Urinary bladder (tissue), 4 donors: ENCODE measurements around the gene NFAT5. TPM values are rescaled to one million over a fixed set of nuclear protein-coding genes. Genes with fewer than 3 reads are reported as not detected.
"Not testable (repeated sequence)": the region's sequence is repeated elsewhere in the genome, so short reads cannot be mapped to it uniquely, and the experiment has no call there.

ENCODE experiments used
- DNase-seq: peaks from one replicate; pipeline ENCODE4 v3.0.0-alpha.2; 2015; ENCODE audit errors: extremely low spot score
- H3K27ac ChIP-seq: one replicate; pipeline ENCODE4 v1.5.1; 2013; ENCODE audit warnings: low read depth, mild to moderate bottlenecking, moderate library complexity
- H3K36me3 ChIP-seq: one replicate; pipeline ENCODE4 v1.6.1; 2013; ENCODE audit warnings: mild to moderate bottlenecking, moderate library complexity; ENCODE audit not compliant: insufficient read depth
- H3K4me1 ChIP-seq: one replicate; pipeline ENCODE4 v1.6.1; 2013; ENCODE audit warnings: mild to moderate bottlenecking, moderate library complexity; ENCODE audit not compliant: insufficient read depth
- H3K4me3 ChIP-seq: one replicate; pipeline ENCODE4 v1.5.1; 2013; ENCODE audit warnings: low read depth, low read length
- WGBS: extraction: QIAGEN DNeasy Blood & Tissue Kit; methylation state at CpG from one replicate; pipeline ENCODE4 v1.1.7; 2013; 5-methylcytosine and 5-hydroxymethylcytosine counted together
- polyA plus RNA-seq: library from polyadenylated mRNA; stranded (reverse); fragments of 200-250 nt; gene quantifications from one replicate; pipeline ENCODE4 v1.2.3, GENCODE V29; 2013
- total RNA-seq: library from RNA; depleted of rRNA; stranded (reverse); fragments of >200 nt; gene quantifications from one replicate; pipeline ENCODE4 v1.2.3, GENCODE V29; 2014
- donor health status: healthy with polysubstance abuse.
- donor health status: healthy.

NFAT5 gene
- total and polyA plus RNA-seq, 2 donors: 7.1 to 100 TPM

GRCh38 chr16:69535123-69536050 is 30.4 kb upstream of the NFAT5 start:
- no peak overlapping the region for H3K27ac ChIP-seq
- WGBS: 67% methylated on average over 8 of the region's 8 CpGs
- no peak for DNase-seq
- no peaks in the 10 kb centered on the region for H3K36me3 ChIP-seq
- H3K4me3 ChIP-seq: no peak overlapping the region
- H3K4me1 ChIP-seq: no peaks in the 10 kb centered on the region

- DNase-seq: no peak
- 72% methylated on average over 2 of the region's 2 CpGs for WGBS
- Histone ChIP-seq H3K27ac (no peak overlapping the region), H3K4me3 (no peak overlapping the region), H3K36me3 (no peaks in the 10 kb centered on the region), H3K4me1 (no peaks in the 10 kb centered on the region)
Observed at GRCh38 chr16:69537706-69538080, 28.1 kb upstream of the NFAT5 start.

- Histone ChIP-seq H3K4me1 (no peaks in the 10 kb centered on the region), H3K27ac (no peak overlapping the region), H3K36me3 (no peaks in the 10 kb centered on the region), H3K4me3 (no peak overlapping the region)
- 84% methylated on average over 1 of the region's 1 CpG for WGBS
- no peak for DNase-seq
Observed at GRCh38 chr16:69538808-69539207, 27.0 kb upstream of the NFAT5 start.

- H3K36me3 ChIP-seq: no peaks in the 10 kb centered on the region
- H3K4me3 ChIP-seq: no peak overlapping the region
- no peak for DNase-seq
- H3K27ac ChIP-seq: no peak overlapping the region
- peaks cover 2% of the 10 kb centered on the region for H3K4me1 ChIP-seq
Observed at GRCh38 chr16:69542974-69543373, 22.8 kb upstream of the NFAT5 start.

GRCh38 chr16:69544088-69544487 is 21.7 kb upstream of the NFAT5 start:
- Histone ChIP-seq H3K4me3 (no peak overlapping the region), H3K27ac (no peak overlapping the region), H3K4me1 (peaks cover 2% of the 10 kb centered on the region), H3K36me3 (no peaks in the 10 kb centered on the region)
- DNase-seq: no peak
- 89% methylated on average over 3 of the region's 3 CpGs for whole genome bisulfite sequencing

- H3K4me1 ChIP-seq, DNase-seq: not testable (repeated sequence)
- WGBS: 89% methylated on average over 6 of the region's 6 CpGs
Observed at GRCh38 chr16:69546663-69547062, 19.1 kb upstream of the NFAT5 start.

GRCh38 chr16:69553332-69553731 is 12.4 kb upstream of the NFAT5 start:
- WGBS: 84% methylated on average over 4 of the region's 4 CpGs
- no peaks in the 10 kb centered on the region for H3K4me1 ChIP-seq
- DNase-seq: no peak

More at GRCh38 chr16:69546663-69547062, 19.1 kb upstream of the NFAT5 start:
- not testable (repeated sequence) for H3K36me3 ChIP-seq, H3K4me3 ChIP-seq, H3K27ac ChIP-seq

GRCh38 chr16:69554495-69554894 is 11.3 kb upstream of the NFAT5 start:
- Histone ChIP-seq H3K27ac (no peak overlapping the region), H3K4me1 (no peaks in the 10 kb centered on the region), H3K4me3 (no peak overlapping the region), H3K36me3 (no peaks in the 10 kb centered on the region)
- no peak for DNase-seq
- WGBS: 97% methylated on average over 2 of the region's 2 CpGs

More at GRCh38 chr16:69553332-69553731, 12.4 kb upstream of the NFAT5 start:
- Histone ChIP-seq H3K36me3 (no peaks in the 10 kb centered on the region), H3K4me3 (no peak overlapping the region), H3K27ac (no peak overlapping the region)

- Histone ChIP-seq H3K36me3 (no peaks in the 10 kb centered on the region), H3K4me1 (no peaks in the 10 kb centered on the region), H3K4me3 (no peak overlapping the region), H3K27ac (no peak overlapping the region)
- 47% methylated on average over 1 of the region's 1 CpG for WGBS
- no peak for DNase-seq
Observed at GRCh38 chr16:69555437-69555836, 10.3 kb upstream of the NFAT5 start.

GRCh38 chr16:69555867-69556266 is 9.9 kb upstream of the NFAT5 start:
- Histone ChIP-seq H3K4me3 (no peak overlapping the region), H3K27ac (no peak overlapping the region), H3K36me3 (no peaks in the 10 kb centered on the region), H3K4me1 (no peaks in the 10 kb centered on the region)
- WGBS: 98% methylated on average over 2 of the region's 2 CpGs
- DNase-seq: no peak

- no peak overlapping the region for H3K4me3 ChIP-seq
- 90% methylated on average over 2 of the region's 2 CpGs for WGBS
- no peak overlapping the region for H3K27ac ChIP-seq
- H3K36me3 ChIP-seq: no peaks in the 10 kb centered on the region
- DNase-seq: no peak
- H3K4me1 ChIP-seq: peaks cover 2% of the 10 kb centered on the region
Observed at GRCh38 chr16:69559164-69559563, 6.6 kb upstream of the NFAT5 start.

GRCh38 chr16:69561367-69561766 is 4.4 kb upstream of the NFAT5 start:
- H3K36me3 ChIP-seq, H3K27ac ChIP-seq: not testable (repeated sequence)
- 96% methylated on average over 2 of the region's 2 CpGs for WGBS

GRCh38 chr16:69561901-69562300 is 3.9 kb upstream of the NFAT5 start:
- no peak overlapping the region for H3K4me3 ChIP-seq
- H3K4me1 ChIP-seq: peaks cover 2% of the 10 kb centered on the region
- no peak overlapping the region for H3K27ac ChIP-seq
- DNase-seq: no peak
- H3K36me3 ChIP-seq: no peaks in the 10 kb centered on the region

More at GRCh38 chr16:69561367-69561766, 4.4 kb upstream of the NFAT5 start:
- not testable (repeated sequence) for H3K4me3 ChIP-seq, DNase-seq, H3K4me1 ChIP-seq

- H3K4me1 ChIP-seq: peaks cover 2% of the 10 kb centered on the region
- 97% methylated on average over 3 of the region's 3 CpGs for WGBS
- H3K27ac ChIP-seq: no peak overlapping the region
- DNase-seq: no peak
- no peaks in the 10 kb centered on the region for H3K36me3 ChIP-seq
- no peak overlapping the region for H3K4me3 ChIP-seq
Observed at GRCh38 chr16:69562813-69563212, 3.0 kb upstream of the NFAT5 start.
